Transverse colon (tissue), 4 donors: ENCODE measurements around the gene CCL8. TPM values are rescaled to one million over a fixed set of nuclear protein-coding genes. Genes with fewer than 3 reads are reported as not detected.
A peak's percentile ranks its signal among the peaks of the same experiment; 100 is the strongest.

Experiments used
- DNase-seq: peaks from one replicate; pipeline ENCODE4 v3.0.0-alpha.2; 2019
- H3K27ac ChIP-seq, 4 donors: fragments of 200-600 bp; sonication (generic); 2 replicates each; pipeline ENCODE4 v1.5.1; 2016 to 2018; ENCODE audit warnings: inconsistent platforms in 4 of 4
- H3K27me3 ChIP-seq: fragments of 200-600 bp; sonication (generic); 2 replicates; pipeline ENCODE4 v1.5.1; 2017; ENCODE audit warnings: inconsistent platforms
- H3K36me3 ChIP-seq, 4 donors: fragments of 200-600 bp; sonication (generic); 2 replicates each; pipeline ENCODE4 v1.5.1; 2017 to 2019; ENCODE audit warnings: inconsistent platforms in 4 of 4
- H3K4me1 ChIP-seq, 4 donors: fragments of 200-600 bp; sonication (generic); 2 replicates each; pipeline ENCODE4 v1.5.1; 2017 to 2020; ENCODE audit warnings: inconsistent platforms in 4 of 4
- H3K4me3 ChIP-seq, 4 donors: fragments of 200-600 bp; sonication (generic); 1 replicate in 1 of 4; 2 replicates in 3 of 4; pipeline versions ENCODE4 v1.5.1 to v1.6.1; 2017 to 2019; ENCODE audit warnings: inconsistent platforms in 4 of 4
- H3K9me3 ChIP-seq, 2 donors: fragments of 200-600 bp; sonication (generic); 2 replicates each; pipeline ENCODE4 v1.5.1; 2017 to 2019; ENCODE audit warnings: inconsistent platforms in 2 of 2
- EP300 ChIP-seq: sonication (generic); formaldehyde crosslinking; IDR thresholded peaks from one replicate; pipeline ENCODE4 v1.6.1; 2017; ENCODE audit warnings: antibody characterized with exemption, low read depth
- POLR2A ChIP-seq: fragments of 450-650 bp; IDR thresholded peaks from one replicate; pipeline ENCODE4 v1.6.1; 2016; ENCODE audit warnings: antibody characterized with exemption, mild to moderate bottlenecking, moderate library complexity
- POLR2AphosphoS5 ChIP-seq, 3 donors: sonication (generic); formaldehyde crosslinking; IDR thresholded peaks; one replicate each; pipeline ENCODE4 v1.6.1; 2016; ENCODE audit warnings: antibody characterized with exemption in 3 of 3
- WGBS, 2 donors: methylation state at CpG; one replicate each; pipeline ENCODE4 v1.1.5; 2018; ENCODE audit warnings: low coverage in 1 of 2; 5-methylcytosine and 5-hydroxymethylcytosine counted together
- in situ Hi-C, 4 donors: fragments of 200-750 bp; cut with MboI; loops; one replicate each; pipeline versions ENCODE4 v1.15.0 to v1.15.1; 2017; ENCODE audit warnings: low sequenced_read_pairs in 3 of 4, low pct_ligation_motif_present in 1 of 4, low pct_unique_long_range_greater_than_20kb in 1 of 4
- intact Hi-C: fragments of 100-400 bp; cut with DNase I; formaldehyde crosslinking; loops from one replicate; pipeline ENCODE4 v1.15.1; 2023; ENCODE audit warnings: low total_unique reads
- total RNA-seq, 4 donors: library from RNA; depleted of rRNA; stranded (reverse); fragments of >200 nt; gene quantifications; one replicate each; pipeline ENCODE4 v1.1.0, GENCODE V29; 2016
- TF ChIP-seq, protein P1 (sequence below), 5 experiments: fragments of 200-600 bp in 3 of 5; fragments of 450-650 bp in 2 of 5; sonication (generic) in 3 of 5; IDR thresholded peaks; 1 replicate in 2 of 5; 2 replicates in 3 of 5; pipeline ENCODE4 v1.5.1; 2016 to 2017; ENCODE audit warnings: antibody characterized with exemption in 5 of 5, inconsistent platforms in 3 of 5, mild to moderate bottlenecking in 2 of 5, moderate library complexity in 1 of 5

CCL8 gene
- total RNA-seq, 4 donors from 2014 or later, result 1.2 to 10.9 TPM; not detected in 2

DNA sequence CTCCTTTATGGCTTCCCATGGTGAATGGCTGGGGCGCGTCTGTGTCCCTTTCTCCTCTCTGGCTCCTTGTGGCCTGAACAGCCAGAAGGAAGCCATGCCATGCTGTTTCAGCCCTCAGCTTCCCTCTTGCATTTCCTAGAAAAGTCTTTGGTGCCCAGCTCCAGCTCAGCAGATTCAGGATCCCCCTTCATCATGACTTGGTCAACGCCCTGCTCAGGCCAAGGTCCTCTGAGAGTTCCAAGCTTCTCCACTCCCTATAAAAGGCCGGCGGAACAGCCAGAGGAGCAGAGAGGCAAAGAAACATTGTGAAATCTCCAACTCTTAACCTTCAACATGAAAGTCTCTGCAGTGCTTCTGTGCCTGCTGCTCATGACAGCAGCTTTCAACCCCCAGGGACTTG lies 37.0 kb downstream of the CCL8 start, which contains the start of gene CCL13:
TSS of gene CCL13 (plus strand) at position 287 of the 400 bp plus-strand sequence. CDS start at position 334, 47 bp downstream.
- Histone ChIP-seq H3K36me3 (no peaks in the 10 kb centered on the region), H3K27me3 (no peaks in the 10 kb centered on the region), H3K4me1 (no peaks in the 10 kb centered on the region), H3K27ac (peak within 1 kb of the TSS in 3 of 4 donors; percentile 8 to 47 (median 35)), H3K4me3 (no peak within 1 kb of the TSS), H3K9me3 (no peaks in the 10 kb centered on the region)
- in situ Hi-C loops, result no loop called here
- TF ChIP-seq, protein P1, sequence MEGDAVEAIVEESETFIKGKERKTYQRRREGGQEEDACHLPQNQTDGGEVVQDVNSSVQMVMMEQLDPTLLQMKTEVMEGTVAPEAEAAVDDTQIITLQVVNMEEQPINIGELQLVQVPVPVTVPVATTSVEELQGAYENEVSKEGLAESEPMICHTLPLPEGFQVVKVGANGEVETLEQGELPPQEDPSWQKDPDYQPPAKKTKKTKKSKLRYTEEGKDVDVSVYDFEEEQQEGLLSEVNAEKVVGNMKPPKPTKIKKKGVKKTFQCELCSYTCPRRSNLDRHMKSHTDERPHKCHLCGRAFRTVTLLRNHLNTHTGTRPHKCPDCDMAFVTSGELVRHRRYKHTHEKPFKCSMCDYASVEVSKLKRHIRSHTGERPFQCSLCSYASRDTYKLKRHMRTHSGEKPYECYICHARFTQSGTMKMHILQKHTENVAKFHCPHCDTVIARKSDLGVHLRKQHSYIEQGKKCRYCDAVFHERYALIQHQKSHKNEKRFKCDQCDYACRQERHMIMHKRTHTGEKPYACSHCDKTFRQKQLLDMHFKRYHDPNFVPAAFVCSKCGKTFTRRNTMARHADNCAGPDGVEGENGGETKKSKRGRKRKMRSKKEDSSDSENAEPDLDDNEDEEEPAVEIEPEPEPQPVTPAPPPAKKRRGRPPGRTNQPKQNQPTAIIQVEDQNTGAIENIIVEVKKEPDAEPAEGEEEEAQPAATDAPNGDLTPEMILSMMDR (IDR thresholded peaks at IDR 0.05), result no peak
- TF ChIP-seq EP300 (no peak), POLR2AphosphoS5 (IDR thresholded peaks at IDR 0.05) (no peak), POLR2A (no peak)
- WGBS, 2 donors, result 77 to 80% methylated on average over 2 to 5 of the region's 5 CpGs
- intact Hi-C loops, result no loop called here
- no peak for DNase-seq

DNA sequence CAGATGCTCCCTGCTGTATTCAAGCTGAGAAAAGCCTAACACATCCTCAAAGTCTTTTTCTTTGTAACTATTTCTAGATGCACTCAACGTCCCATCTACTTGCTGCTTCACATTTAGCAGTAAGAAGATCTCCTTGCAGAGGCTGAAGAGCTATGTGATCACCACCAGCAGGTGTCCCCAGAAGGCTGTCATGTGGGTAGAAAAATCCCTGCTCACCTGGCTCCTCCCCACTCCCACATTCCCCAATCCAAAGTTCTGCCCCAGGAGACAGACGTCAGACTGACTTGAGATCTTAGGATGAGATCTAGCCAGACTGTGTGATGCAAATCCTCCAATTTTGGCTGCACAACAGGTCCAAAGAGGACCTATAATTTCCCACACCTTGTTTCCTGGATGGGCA lies 38.2 kb downstream of the CCL8 start:
- Histone ChIP-seq H3K27ac (no peak overlapping the region), H3K4me1 (no peaks in the 10 kb centered on the region), H3K36me3 (no peaks in the 10 kb centered on the region), H3K27me3 (no peaks in the 10 kb centered on the region), H3K4me3 (no peak overlapping the region), H3K9me3 (no peaks in the 10 kb centered on the region)
- in situ Hi-C loops (no loop called here), intact Hi-C loops (no loop called here)
- TF ChIP-seq POLR2A (no peak), EP300 (no peak), POLR2AphosphoS5 (IDR thresholded peaks at IDR 0.05) (no peak)
- TF ChIP-seq, protein P1 (IDR thresholded peaks at IDR 0.05), result no peak
- no peak for DNase-seq
- WGBS, 2 donors, result 30 to 56% methylated on average over 2 of the region's 2 CpGs

DNA sequence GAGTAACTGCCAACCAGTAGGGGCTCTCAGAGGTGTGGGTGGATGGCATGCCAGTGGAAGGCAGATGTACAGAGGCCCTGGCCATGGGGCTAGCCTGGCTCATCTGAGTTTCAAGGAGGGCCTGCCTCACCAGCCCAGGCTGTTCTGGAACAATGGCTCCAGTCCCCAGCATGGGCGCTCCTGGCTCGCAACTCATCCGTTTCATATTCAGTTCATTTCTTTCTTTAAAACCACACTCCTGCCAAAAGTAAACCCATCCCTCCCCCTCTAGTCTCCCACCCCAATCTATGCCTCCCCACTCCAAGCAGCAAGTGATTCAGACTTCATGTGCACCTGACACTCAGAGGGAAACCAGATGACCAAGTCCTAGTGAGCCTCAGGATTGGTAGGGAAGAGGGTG lies 39.4 kb downstream of the CCL8 start:
- Histone ChIP-seq H3K4me3 (no peak overlapping the region), H3K9me3 (no peaks in the 10 kb centered on the region), H3K27ac (no peak overlapping the region), H3K36me3 (no peaks in the 10 kb centered on the region), H3K27me3 (no peaks in the 10 kb centered on the region), H3K4me1 (no peaks in the 10 kb centered on the region)
- 98% methylated on average over 3 of the region's 3 CpGs; no CpG with 5 or more reads in 1 of the 2 donors for WGBS, 2 donors
- in situ Hi-C loops, result no loop called here
- DNase-seq, result no peak
- intact Hi-C loops, result no loop called here
- TF ChIP-seq, protein P1 (IDR thresholded peaks at IDR 0.05), result no peak
- TF ChIP-seq EP300 (no peak), POLR2A (no peak), POLR2AphosphoS5 (IDR thresholded peaks at IDR 0.05) (no peak)

DNA sequence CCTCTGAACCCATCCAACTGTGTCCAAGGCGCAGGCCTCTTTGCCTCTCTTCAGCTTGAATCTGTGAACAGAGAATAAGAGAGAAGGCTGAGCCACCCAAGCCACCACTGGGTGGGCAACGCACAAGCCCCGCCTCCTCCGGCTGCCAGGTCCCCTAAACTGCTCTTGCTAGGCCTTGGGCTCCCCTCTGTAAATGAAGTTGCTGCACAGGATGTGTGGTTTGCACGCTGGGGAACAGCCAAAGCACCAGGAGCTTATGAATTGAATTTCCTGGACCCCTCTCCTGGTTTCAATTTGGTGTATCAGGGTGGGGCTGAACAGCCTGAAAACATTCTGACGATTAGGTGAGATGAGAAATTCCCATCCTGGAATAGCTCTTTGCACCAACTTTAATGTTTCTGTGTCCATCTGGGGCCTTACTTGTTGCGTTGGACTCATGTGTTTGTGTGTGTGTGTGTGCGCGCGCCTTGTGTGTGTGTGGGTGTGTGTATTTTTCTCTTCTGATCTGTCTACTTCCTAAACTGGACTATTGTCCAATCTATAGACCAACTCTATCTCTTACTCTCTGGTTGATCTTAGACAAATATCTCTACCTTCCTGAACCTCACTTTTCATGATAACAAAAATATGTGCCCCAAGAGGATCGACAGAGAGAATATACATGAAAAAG lies 41.5 kb downstream of the CCL8 start:
- intact Hi-C loops (loop anchor here (1.0 kb wide), 1 partner anchor 161 kb away; no protein-coding TSS in a partner anchor), in situ Hi-C loops (loop anchor here in 3 of 4 donors (5.0 kb wide), 1 partner anchor 163 kb away; no protein-coding TSS in a partner anchor)
- Histone ChIP-seq H3K4me1 (no peaks in the 10 kb centered on the region), H3K9me3 (no peaks in the 10 kb centered on the region), H3K4me3 (no peak overlapping the region), H3K27me3 (no peaks in the 10 kb centered on the region), H3K27ac (no peak overlapping the region), H3K36me3 (no peaks in the 10 kb centered on the region)
- DNase-seq, result no peak
- WGBS, 2 donors, result 73% methylated on average over 11 of the region's 11 CpGs; no CpG with 5 or more reads in 1 of the 2 donors
- TF ChIP-seq POLR2AphosphoS5 (IDR thresholded peaks at IDR 0.05), result no peak
- TF ChIP-seq EP300, result no peak
- TF ChIP-seq POLR2A, result no peak
- TF ChIP-seq, protein P1 (IDR thresholded peaks at IDR 0.05), result no peak
